PFSK-1 (cell line): Measurements from ENCODE around the gene NFIA.

Experiments used
- FOXP2 ChIP-seq: optimal IDR thresholded peaks from 2 replicates; pipeline ENCODE3; 2011; ENCODE audit warnings: borderline replicate concordance, control low read depth, inconsistent platforms; ENCODE audit not compliant: insufficient read depth; ENCODE audit errors: extremely low read length, extremely low read depth
- POLR2AphosphoS5 ChIP-seq: IDR thresholded peaks from 2 replicates; pipeline ENCODE4 v1.6.1; 2012; ENCODE audit warnings: low read depth, mild to moderate bottlenecking, control low read depth, low read length, moderate library complexity
- REST ChIP-seq, 2 experiments: IDR thresholded peaks; 2 replicates each; pipeline versions ENCODE4 v1.6.1 to v1.8.0; 2011 to 2012; ENCODE audit warnings: low read depth in 2 of 2, low read length in 2 of 2, control low read depth in 1 of 2, inconsistent platforms in 1 of 2, mild to moderate bottlenecking in 1 of 2, moderate library complexity in 1 of 2; ENCODE audit not compliant: insufficient read depth in 1 of 2
- SIN3A ChIP-seq: IDR thresholded peaks from 2 replicates; pipeline ENCODE4 v1.6.1; 2012; ENCODE audit warnings: mild to moderate bottlenecking, low read length, moderate library complexity, borderline replicate concordance; ENCODE audit not compliant: insufficient read depth
- TAF1 ChIP-seq: IDR thresholded peaks from 2 replicates; pipeline ENCODE4 v1.6.1; 2012; ENCODE audit warnings: low read length, control low read depth, borderline replicate concordance; ENCODE audit not compliant: insufficient read depth

NFIA gene

DNA sequence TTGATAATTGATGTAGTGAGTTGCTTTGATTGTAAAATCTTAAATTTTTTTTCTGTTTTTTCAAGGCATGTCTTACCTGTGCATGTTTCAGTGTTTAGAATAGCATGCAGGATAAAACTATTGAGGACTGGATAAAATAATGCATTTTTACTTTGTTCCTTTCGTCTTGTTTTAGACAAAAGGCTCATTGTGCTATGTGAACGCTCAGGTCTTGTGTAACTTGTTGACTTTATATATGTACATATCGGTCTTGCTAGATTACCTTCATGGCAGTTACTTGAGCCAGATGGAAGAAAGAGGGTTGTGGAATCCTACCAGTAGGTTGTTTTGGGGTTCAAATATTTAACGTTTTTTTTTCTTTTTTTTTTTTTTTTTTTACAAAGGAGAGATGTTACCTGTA lies 7.0 kb downstream of the NFIA start:
- TF ChIP-seq SIN3A (no peak), POLR2AphosphoS5 (no peak), TAF1 (no peak), FOXP2 (no peak), REST (IDR thresholded peaks at IDR 0.05; ENCODE audit: insufficient read depth in 1 of 2, low read depth in 2 of 2, low read length in 2 of 2) (no peak)

GRCh38 chr1:61089741-61090140 lies 7.4 kb downstream of the NFIA start:
- no peak for TF ChIP-seq FOXP2
- TF ChIP-seq POLR2AphosphoS5, result no peak
- no peak for TF ChIP-seq SIN3A
- TF ChIP-seq REST (IDR thresholded peaks at IDR 0.05; ENCODE audit: insufficient read depth in 1 of 2, low read depth in 2 of 2, low read length in 2 of 2), result no peak
- TF ChIP-seq TAF1, result no peak

GRCh38 chr1:61090546-61091202 lies 8.3 kb downstream of the NFIA start:
- TF ChIP-seq FOXP2 (no peak), POLR2AphosphoS5 (no peak), TAF1 (no peak), REST (IDR thresholded peaks at IDR 0.05; ENCODE audit: insufficient read depth in 1 of 2, low read depth in 2 of 2, low read length in 2 of 2) (no peak), SIN3A (no peak)

GRCh38 chr1:61091455-61091854 lies 9.1 kb downstream of the NFIA start:
- TF ChIP-seq POLR2AphosphoS5, result no peak
- no peak for TF ChIP-seq SIN3A
- TF ChIP-seq TAF1, result no peak
- TF ChIP-seq REST (IDR thresholded peaks at IDR 0.05; ENCODE audit: insufficient read depth in 1 of 2, low read depth in 2 of 2, low read length in 2 of 2), result no peak
- TF ChIP-seq FOXP2, result no peak
